ENCODE data around the gene IL6. TPM values are rescaled to one million over a fixed set of nuclear protein-coding genes. Genes with fewer than 3 reads are reported as not detected.

The IL6 gene
- total and polyA plus RNA-seq, 2 of the 13 experiments (the other 11 are each of a cell fraction or from before 2014, with no cell fraction given), result not detected

GRCh38 chr7:22677680-22678079 is 49.3 kb upstream of the IL6 start:
- ChIA-PET POLR2A (no interaction called here), CTCF (ENCODE audit: low intra/inter-chr PET ratio, low total read pairs) (no interaction called here)
- Histone ChIP-seq H3K9ac (ENCODE audit: insufficient read depth, low read depth, low read length) (no peak overlapping the region), H3K27ac (ENCODE audit: extremely low read length, insufficient read depth, low read length) (no peak overlapping the region), H3K4me3 (replicated peaks in 1 of 3; ENCODE audit: insufficient read depth in 1 of 3, low read depth in 2 of 3, low read length in 3 of 3) (no peak overlapping the region), H3K79me2 (ENCODE audit: insufficient read depth, low read length) (no peaks in the 10 kb centered on the region), H3K9me3 (ENCODE audit: low read length) (no peaks in the 10 kb centered on the region), H3K27me3 (ENCODE audit: control insufficient read depth in 1 of 2, insufficient read depth in 2 of 2, low read length in 2 of 2) (no peaks in the 10 kb centered on the region; a peak in 1 of 5 replicates), H3K36me3 (replicated peaks in 1 of 2; ENCODE audit: control insufficient read depth in 1 of 2, insufficient read depth in 2 of 2, low read length in 2 of 2) (no peaks in the 10 kb centered on the region), H4K20me1 (ENCODE audit: insufficient read depth, low read length) (no peaks in the 10 kb centered on the region), H3K4me2 (ENCODE audit: low read depth, low read length) (no peak overlapping the region), H2AFZ (ENCODE audit: low read length) (no peak overlapping the region), H3K4me1 (ENCODE audit: insufficient read depth, low read length) (peaks cover 16% of the 10 kb centered on the region)
- no peak for DNase-seq (ENCODE audit: low spot score)
- in situ Hi-C loops (cut with HindIII; ENCODE audit: extremely low pct_ligation_motif_present, low pct_unique_long_range_greater_than_20kb), result no loop called here
- no peak for ATAC-seq
- intact Hi-C loops (cut with micrococcal nuclease; ENCODE audit: unreplicated experiment), result no loop called here
- BruUV-seq (replicated peaks), result no TSS peak
- FAIRE-seq, result no peak
- WGBS (ENCODE audit: low lambda C conversion rate), result 36% methylated on average over 6 of the region's 6 CpGs
- TF ChIP-seq ZNF407 (CRISPR knock-in tag; IDR thresholded peaks at IDR 0.05; ENCODE audit: not compliant biosample characterization), result no peak
- TF ChIP-seq ATAD3A (CRISPR knock-in tag; IDR thresholded peaks at IDR 0.05), result no peak
- TF ChIP-seq ATF6 (CRISPR knock-in tag; conservative IDR thresholded peaks at IDR 0.05), result no peak
- TF ChIP-seq, protein P1, sequence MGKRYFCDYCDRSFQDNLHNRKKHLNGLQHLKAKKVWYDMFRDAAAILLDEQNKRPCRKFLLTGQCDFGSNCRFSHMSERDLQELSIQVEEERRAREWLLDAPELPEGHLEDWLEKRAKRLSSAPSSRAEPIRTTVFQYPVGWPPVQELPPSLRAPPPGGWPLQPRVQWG (CRISPR knock-in tag; IDR thresholded peaks at IDR 0.05; ENCODE audit: borderline replicate concordance, low read depth), result no peak
- no peak for TF ChIP-seq ZNF687 (CRISPR knock-in tag; IDR thresholded peaks at IDR 0.05)
- no peak for TF ChIP-seq HMGA1 (CRISPR knock-in tag; conservative IDR thresholded peaks at IDR 0.05)
- TF ChIP-seq KAT7 (CRISPR knock-in tag; IDR thresholded peaks at IDR 0.05; ENCODE audit: borderline replicate concordance), result no peak

Measured in HepG2 (cell line).